HG02610 (cell line): ENCODE results near the gene RNF125.
"Not testable (repeated sequence)": the region's sequence is repeated elsewhere in the genome, so short reads cannot be mapped to it uniquely, and the experiment has no call there.

Experiments
- ATAC-seq: cut with Tn5 transposase; IDR thresholded peaks from one replicate; pipeline ENCODE4 v1.9.1; 2021; ENCODE audit warnings: mild to moderate bottlenecking, moderate library complexity; ENCODE audit not compliant: unreplicated experiment

RNF125 gene

DNA sequence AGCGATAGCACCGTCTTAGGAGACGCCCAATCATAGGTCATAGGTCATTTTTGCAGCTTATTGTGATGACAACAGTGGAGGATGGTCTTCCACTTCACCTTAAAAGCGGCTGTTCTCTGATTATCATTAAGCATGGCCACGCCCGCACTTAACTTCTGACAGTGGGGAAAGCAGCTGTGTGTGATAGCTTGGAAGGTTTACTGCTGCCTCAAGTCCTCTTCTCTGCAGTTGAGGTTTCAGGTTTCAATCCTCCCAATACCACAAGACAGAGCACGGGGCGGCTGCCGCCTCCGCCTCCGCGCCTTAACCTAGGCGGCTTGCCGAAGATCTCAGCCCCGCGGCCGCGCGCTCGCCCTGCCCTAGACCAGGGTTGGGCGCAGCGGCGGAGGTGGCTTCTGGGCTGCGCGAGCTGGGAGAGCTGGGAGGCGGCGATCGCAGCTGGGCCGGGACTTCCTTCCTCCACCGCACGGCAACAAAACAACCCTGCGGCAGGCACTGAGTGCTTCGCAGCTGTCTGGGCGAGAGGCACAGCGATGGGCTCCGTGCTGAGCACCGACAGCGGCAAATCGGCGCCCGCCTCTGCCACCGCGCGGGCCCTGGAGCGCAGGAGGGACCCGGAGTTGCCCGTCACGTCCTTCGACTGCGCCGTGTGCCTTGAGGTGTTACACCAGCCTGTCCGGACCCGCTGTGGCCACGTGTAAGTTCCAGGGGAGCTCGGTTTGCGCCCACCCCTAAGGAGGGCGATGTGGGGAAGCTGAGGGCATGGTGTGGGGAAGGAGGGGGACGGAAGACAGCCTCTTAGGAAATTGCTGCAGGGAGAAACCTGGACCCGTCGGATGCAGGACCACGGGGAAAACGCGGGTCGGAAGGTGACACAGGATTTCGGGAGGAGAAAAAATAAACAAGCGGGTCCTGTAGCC is at the start of gene RNF125:
RNF125 (plus strand) TSS at position 495 of the 920 bp plus-strand sequence; CDS start at position 534, 39 bp downstream.
- peak; percentile 91 for ATAC-seq

DNA sequence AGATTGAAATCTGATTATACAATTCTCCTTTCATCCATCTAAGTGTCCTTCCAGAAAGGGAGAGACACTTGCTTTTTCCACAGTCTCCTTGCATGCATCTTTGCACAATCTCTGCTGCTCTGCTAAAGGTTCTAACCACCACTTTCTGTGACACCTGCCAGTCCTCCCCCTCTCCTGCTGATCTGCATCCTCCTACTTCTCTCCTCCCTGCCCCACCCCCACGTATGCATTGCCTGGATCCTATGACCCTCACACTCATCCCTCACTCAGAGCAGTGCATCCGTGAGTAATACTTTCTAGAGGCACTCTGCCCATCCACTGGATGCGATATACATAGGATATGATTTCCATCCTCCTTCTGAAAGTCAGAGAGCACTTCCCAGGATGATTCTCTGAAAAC is 48.0 kb upstream of the RNF125 start:
- no peak for ATAC-seq

DNA sequence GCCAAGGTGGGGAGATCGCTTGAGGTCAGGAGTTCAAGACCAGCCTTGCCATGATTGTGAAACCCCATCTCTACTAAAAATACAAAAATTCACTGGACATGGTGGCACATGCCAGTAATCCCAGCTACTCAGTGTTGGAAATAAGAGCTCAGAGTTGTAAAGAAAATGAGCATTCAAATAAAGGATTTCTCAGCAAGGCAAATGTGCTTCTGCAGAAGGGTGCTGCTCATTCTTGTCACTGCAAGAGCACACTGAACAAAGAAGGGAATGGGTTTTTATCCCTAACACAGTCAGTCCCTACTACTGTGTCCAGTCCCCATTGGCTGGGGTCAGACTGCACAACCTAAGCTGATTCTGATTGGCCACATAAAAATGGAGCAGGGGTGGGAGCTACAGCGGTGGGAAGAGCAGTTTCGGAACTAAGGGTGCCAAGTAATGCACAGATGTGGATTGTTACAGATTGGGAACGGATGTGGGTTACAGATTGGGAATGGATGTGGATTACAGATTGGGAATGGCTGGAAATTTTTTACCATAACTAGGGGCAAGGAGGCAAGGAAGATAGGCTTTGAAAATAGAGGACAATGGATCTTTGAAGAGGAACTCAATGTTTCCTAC is 44.6 kb upstream of the RNF125 start:
- ATAC-seq: no peak

DNA sequence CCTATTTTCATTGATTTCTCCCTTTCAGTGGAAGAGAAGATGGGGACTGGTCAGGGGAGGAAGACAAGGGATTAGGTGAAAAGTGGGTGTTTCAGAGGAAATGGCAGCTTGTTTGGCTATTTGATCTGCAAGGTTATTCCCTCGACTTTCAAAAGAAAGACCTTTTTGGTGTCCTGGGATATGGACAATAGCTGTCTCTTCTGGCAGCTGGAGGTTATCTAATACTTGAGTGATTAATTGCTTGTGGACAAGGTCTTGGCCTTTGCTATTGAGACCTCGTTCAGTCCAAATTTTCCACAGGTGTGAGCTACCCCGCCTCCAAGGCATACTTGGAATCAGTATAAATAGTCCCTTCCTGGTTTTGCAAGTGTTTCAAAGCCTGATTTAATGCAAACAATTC is 42.4 kb upstream of the RNF125 start:
- no peak for ATAC-seq

DNA sequence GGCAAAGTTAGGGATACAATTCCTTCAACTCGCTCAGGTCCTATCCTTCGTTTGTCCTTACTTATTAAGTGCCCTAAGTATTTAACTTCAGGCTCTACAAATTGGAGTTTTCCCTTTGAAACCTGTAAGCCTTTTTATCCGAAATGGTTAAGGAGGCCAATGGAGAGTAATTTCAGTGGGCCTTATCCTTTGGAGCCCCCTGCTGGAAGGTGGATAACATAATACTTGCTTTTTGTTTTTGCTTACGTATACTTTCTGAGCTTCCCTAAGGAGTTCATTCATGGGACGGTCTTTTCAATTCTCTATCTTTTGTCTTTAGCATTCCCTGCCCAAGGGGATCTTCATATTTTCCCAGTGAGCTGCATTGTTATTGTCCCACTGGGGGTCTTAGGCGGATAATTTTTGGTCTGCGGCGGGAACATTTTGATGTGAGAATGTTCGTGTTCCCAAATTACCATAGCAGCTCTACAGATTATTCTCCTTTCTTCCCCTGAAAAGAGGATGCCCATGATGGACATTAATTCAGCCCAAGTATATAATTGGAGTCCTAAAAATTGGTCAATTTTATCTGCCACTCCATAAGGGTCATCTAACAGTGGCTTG is 41.3 kb upstream of the RNF125 start:
- no peak for ATAC-seq

DNA sequence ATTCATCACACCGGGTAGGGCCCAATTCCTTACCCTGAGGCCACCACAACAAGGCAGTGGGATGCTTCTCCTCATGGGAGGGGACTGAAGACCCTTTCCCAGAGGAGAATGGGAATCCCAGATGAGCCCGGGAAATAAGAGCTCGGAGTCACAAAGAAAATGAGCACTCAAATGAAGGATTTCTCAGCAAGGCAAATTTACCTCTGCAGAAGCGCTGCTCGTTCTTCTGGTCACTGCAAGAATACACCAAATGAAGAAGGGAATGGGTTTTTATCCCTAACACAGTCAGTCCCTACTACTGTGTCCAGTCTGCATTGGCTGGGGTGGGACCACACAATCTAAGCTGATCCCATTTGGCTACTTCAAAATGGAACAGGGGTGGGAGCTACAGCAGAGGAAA is 40.0 kb upstream of the RNF125 start:
- ATAC-seq: no peak

DNA sequence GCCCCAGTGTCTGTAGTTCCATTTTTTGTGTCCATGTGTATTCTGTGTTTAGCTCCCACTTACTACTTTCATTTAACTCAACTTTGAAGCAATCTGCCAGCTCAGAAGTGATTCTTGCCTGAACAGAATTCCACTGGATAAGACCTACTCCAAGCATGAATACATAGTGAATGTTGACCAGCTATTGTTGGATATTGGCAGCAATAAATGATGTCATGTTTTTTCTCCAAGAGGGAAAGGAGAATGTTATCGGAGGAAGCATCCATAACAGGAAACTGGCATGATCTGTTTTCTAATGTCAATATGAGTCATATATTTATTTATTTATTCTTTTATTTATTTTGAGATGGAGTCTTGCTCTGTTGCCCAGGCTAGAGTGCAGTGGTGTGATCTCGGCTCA is 38.9 kb upstream of the RNF125 start:
- no peak for ATAC-seq

DNA sequence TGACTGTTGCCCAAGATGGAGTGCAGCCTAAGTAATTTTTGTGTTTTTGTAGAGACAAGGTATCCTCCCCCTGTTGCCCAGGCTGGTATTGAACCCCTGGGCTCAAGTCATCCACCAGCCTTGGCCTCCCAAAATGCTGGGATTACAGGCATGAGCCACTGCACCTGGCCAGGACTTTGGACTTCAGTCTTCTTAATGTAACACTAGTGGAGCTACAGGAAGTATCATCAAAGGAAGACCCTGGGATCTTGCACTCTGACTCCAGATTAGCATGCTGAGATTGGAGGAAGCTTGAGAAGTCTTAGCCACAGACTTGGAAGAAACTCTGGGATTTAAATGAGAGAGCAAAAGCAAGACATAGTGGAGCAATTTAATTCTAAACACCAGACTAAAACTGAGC is 37.8 kb upstream of the RNF125 start:
- ATAC-seq: no peak

DNA sequence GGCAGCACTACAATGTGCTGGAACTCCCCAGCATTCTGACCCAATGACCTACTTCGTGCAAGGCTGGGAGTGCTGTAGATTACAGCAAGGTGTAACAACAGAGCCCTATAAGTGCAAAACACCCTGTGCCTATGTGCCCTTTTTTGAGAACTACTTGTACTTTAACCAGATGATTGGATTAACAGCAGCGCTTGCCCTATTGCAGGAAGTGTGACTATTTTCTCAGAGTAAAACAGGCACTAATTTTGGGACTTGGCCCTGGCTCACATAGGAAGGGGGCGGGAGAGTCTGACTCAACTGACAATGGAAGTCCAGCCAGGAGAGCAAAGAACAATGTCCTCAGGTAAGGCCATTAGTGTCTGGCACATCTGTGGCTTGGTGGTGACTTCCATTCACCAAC is 35.6 kb upstream of the RNF125 start:
- no peak for ATAC-seq

DNA sequence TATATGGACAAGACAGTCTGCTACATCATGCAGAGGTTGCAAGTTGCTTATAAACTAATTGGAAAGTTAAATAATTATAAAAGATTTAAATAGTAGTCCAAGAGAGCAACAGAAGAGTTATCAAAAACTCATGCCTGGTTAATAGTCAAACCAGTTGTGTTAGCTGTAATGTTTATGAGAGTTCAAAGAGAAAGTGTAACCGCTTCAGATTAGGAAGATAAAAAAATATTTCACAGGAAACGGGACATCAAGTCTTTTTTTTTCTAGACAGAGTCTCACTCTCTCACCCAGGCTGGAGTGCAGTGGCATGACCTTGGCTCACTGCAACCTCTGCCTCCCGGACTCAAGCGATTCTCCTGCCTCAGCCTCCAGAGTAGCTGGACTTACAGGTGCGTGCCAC is 34.6 kb upstream of the RNF125 start:
- no peak for ATAC-seq

DNA sequence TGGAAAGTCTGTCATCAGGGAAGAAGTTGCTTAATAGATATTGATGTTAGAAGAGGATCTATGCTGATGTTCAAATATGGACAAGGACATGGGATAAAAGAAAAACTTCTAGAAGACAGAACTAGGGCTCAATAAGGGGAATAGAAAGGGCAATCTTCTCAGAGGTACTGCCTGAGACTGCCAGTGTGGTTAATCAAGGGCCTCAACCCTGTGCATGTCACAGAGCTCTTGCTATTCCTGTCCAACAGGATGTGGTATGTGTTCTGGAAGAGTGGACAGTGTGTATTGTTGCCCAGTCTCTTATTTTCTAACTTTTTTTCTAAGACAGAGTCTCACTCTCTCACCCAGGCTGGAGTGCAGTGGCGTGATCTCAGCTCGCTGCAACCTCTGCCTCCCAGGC is 27.8 kb upstream of the RNF125 start:
- ATAC-seq: peak; percentile 99

DNA sequence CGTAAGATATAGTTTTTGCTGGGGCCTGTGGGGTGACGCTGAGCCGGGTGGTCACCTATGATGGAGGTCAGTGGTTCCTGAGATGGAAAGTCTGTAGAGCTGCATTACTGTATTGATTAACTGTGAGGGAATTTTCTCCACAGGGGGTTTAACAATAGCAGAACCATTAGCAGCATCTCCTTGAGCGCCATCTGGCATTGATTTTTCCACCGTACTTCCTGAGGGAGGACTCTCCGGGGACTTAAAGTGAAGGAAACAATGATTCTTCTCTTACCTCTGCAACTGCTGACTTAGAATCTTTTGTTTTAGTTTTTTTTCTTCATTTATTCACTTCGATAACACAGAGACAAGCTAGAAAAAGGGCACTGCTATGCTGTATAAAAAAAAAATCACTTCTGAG is 22.6 kb upstream of the RNF125 start:
- no peak for ATAC-seq

DNA sequence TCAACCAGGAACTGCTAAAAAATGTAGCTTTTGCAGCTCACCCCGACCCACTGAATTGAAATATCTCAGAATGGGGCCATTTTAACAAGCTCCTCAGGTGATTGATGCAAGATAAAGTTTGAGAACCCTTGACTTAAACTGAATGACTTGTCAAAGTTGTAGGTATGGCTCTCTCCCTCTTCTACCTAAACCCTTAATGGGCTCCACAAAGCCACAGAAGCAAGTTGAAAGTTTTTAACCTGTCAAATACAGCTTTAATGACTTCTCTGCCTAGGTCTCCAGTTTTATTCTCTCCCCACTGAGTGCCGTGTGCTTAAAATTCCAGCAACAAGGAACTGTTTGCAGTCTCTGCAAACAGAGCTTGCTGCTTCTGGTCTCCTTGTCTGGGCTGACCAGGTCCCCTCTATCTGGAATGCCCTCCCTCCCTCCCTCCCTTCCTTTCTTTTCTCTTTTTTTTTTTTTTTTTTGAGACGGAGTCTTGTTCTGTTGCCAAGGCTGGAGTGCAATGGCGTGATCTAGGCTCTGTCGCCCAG is 19.7 kb upstream of the RNF125 start:
- no peak for ATAC-seq

DNA sequence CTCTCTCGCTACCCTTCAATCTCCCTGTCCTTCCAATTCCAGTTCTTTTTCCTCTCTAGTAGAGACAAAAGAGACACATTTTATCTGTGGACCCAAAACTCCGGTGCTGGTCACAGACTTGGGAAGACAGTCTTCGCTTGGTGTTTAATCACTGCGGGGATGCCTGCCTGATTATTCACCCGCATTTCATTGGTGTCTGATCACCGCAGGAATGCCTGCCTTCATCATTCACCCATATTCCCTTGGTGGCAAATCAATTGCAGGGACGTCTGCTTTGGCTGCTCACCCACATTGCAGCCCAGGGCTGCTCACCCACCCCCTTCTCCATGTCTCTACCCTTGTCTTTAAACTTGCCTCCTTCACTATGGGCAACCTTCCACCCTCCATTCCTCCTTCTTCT is 17.5 kb upstream of the RNF125 start:
- ATAC-seq: not testable (repeated sequence)

DNA sequence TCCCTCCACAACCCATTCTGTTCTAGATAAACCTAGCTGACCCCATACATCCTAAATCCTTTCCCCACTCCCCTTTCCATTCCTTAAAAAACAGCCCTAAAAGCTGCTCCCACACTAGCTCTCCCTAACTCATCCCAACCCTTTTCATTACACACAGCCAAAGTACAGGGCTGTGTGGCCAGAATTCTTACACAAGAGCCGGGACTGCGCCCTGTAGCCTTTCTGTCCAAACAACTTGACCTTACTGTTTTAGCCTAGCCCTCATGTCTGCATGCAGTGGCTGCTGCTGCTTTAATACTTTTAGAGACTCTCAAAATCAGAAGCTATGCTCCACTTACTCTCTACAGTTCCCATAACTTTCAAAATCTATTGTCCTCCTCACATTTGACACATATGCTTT is 14.8 kb upstream of the RNF125 start:
- ATAC-seq: not testable (repeated sequence)

DNA sequence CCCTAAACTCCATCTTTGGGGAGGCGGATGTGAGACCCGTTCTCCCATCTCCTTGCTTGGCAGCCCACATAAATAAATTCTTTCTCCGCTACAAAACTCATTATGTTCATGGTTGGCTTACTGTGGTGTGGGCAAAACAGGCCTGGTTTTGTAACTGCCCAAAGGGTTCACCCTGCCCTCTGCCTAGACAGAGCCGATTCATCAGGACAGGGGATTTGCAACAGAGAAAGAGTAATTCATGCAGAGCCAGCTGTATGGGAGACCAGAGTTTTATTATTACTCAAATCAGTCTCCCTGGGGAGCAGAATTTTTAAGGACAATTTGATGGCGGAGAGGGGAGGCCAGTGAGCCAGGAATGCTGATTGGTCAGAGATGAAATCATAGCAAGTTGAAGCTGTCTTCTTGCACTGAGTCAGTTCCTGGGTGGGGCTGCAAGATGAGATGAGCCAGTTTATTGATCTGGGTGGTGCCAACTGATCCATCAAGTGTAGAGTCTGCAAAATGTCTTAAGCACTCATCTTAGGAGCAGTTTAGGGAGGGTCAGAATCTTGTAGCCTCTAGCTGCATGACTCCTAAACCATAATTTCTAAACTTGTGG is 8.4 kb upstream of the RNF125 start:
- ATAC-seq: no peak

DNA sequence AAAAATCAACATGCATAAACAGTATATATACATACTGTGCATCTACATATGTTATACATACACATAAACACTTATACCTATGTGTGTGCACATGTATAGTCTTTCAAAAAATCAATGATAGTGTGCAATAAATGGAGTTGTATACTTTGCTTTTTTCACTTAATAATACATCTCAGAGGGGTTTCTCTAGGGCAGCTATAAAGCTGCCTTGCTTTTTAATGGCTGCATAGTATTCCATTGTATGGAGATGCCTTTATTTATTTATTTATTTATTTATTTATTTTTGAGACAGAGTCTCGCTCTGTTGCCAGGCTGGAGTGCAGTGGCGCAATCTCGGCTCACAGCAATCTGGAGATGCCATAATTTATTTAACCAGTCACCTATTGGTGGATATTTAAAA is 7.4 kb upstream of the RNF125 start:
- ATAC-seq: no peak

DNA sequence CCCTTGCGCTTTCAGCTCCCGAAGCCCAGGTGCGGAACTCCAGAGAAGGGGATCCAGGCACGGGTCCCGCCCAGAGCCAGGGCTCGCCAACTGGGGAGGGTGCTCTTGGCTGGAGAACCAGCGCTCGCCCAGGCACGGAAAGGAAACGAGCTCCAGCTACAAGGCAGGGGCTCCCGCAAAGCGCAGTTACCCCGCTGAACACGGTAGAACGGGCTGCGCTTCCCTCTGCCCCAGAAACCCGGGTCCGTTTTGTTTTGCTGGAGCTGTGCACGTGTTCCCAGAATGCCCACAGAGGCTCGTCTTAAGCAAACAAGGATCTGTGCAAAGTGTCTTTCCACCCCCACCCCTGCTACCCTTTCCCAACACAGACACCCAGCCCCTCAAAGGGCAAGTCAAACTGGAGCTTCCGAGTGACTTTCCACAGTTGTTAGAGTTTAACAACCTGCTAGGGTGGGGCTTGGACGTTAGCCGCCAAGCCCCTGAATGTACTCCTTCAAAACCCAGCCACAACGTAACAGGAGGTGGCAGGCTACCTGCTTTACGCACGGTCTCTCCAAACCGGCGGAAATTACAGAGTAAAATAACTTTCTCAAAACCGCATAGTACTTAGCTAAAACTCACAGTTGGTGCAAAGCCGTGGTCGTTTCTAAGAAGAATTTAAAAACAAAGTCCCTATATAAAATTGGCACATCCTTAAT is 775 bp downstream of the RNF125 start:
- ATAC-seq: no peak

DNA sequence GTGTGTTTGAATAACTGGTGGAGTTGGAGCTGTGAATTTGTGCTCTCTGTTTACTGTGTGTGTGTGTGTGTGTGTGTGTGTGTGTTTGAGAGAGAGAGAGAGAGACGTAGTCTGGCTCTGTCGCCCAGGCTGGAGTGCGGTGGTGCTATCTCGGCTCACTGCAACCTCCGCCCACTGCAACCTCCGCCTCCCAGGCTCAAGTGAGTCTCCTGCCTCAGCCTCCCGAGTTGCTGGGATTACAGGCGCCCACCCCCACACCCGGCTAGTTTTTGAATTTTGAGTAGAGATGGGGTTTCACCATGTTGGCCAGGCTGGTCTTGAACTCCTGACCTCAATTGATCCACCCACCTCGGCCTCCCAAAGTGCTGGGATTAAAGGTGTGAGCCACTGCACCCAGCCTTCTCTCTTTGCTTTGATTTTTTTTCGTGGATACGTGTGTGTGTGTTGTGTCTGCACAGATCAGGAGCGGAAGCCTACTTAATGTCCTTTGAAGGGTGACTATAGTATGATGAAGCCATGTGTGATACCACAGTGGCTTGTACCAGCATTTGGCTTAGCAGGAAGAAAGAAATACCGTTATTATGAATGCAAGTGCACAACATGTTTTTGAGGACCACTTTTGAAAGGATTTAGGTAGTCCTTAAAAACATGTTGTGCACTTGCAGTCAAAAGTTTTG is 1.5 kb downstream of the RNF125 start:
- not testable (repeated sequence) for ATAC-seq
